Uterus (tissue), 2 donors: ENCODE measurements around the gene ASCC2.

Experiments
- CTCF ChIP-seq, 4 experiments: fragments of 200-600 bp in 2 of 4; fragments of 450-650 bp in 2 of 4; sonication (generic) in 2 of 4; IDR thresholded peaks; one replicate each; pipeline ENCODE4 v1.5.1; 2016 to 2019; ENCODE audit warnings: antibody characterized with exemption in 4 of 4, mild to moderate bottlenecking in 2 of 4, moderate library complexity in 1 of 4
- POLR2A ChIP-seq, 2 donors: fragments of 450-650 bp; IDR thresholded peaks; one replicate each; pipeline ENCODE4 v1.6.1; 2016; ENCODE audit warnings: antibody characterized with exemption in 2 of 2, mild to moderate bottlenecking in 1 of 2, moderate library complexity in 1 of 2

- TF ChIP-seq CTCF (IDR thresholded peaks at IDR 0.05) (no peak), POLR2A (IDR thresholded peaks at IDR 0.05) (no peak)
Measured at GRCh38 chr22:29790061-29790460, 48.0 kb downstream of the ASCC2 start.
